H1 (cell line): ENCODE data around the gene GBP7. TPM values are rescaled to one million over a fixed set of nuclear protein-coding genes. Genes with fewer than 3 reads are reported as not detected.
"Not testable (repeated sequence)": the region's sequence is repeated elsewhere in the genome, so short reads cannot be mapped to it uniquely, and the experiment has no call there.

Source experiments
- CTCF ChIA-PET: fragments of 300-600 bp; sonication (Branson Sonifier 250); formaldehyde crosslinking; loops from one replicate; lab custom pipeline; 2021; ENCODE audit not compliant: partially characterized antibody; lab: Charles Lee
- POLR2A ChIA-PET: fragments of 300-600 bp; sonication (Branson Sonifier 250); formaldehyde crosslinking; loops from one replicate; lab custom pipeline; 2021; ENCODE audit warnings: inconsistent platforms; ENCODE audit not compliant: partially characterized antibody; lab: Charles Lee
- DNase-seq, 2 experiments: peaks; one replicate each; pipeline versions ENCODE4 v3.0.0 to v3.0.0-alpha.2; 2010 to 2022; ENCODE audit warnings: low spot score in 2 of 2, low read depth in 1 of 2, mixed read lengths in 1 of 2
- FAIRE-seq: peaks from 2 replicates; lab custom pipeline; 2011; peaks lifted over from hg19 to GRCh38; lab: Jason Lieb, UNC
- H2AFZ ChIP-seq: 2 replicates; pipeline ENCODE4 v1.8.1; 2012; ENCODE audit warnings: low read length, inconsistent platforms
- H2AK5ac ChIP-seq: 2 replicates; pipeline ENCODE4 v1.6.1; 2013; ENCODE audit warnings: low read depth, low read length
- H2BK120ac ChIP-seq: replicated peaks from 2 replicates; pipeline ENCODE3; 2013; ENCODE audit warnings: low read depth, low read length, inconsistent platforms
- H2BK12ac ChIP-seq: 2 replicates; pipeline ENCODE4 v1.6.1; 2013; ENCODE audit warnings: low read depth, low read length
- H2BK15ac ChIP-seq: 2 replicates; pipeline ENCODE4 v1.6.1; 2013; ENCODE audit warnings: low read length
- H2BK20ac ChIP-seq: 2 replicates; pipeline ENCODE4 v1.6.1; 2013; ENCODE audit warnings: low read length
- H2BK5ac ChIP-seq: 2 replicates; pipeline ENCODE4 v1.6.1; 2013; ENCODE audit warnings: low read depth, low read length
- H3K14ac ChIP-seq: 2 replicates; pipeline ENCODE4 v1.6.1; 2013; ENCODE audit warnings: inconsistent platforms; ENCODE audit not compliant: insufficient read length
- H3K18ac ChIP-seq: 2 replicates; pipeline ENCODE4 v1.6.1; 2013; ENCODE audit warnings: low read length; ENCODE audit errors: extremely low read depth
- H3K23ac ChIP-seq: 2 replicates; pipeline ENCODE4 v1.6.1; 2013; ENCODE audit warnings: inconsistent platforms; ENCODE audit not compliant: insufficient read length
- H3K23me2 ChIP-seq: 2 replicates; pipeline ENCODE4 v1.6.1; 2013; ENCODE audit warnings: low read depth, low read length
- H3K27ac ChIP-seq: 2 replicates; pipeline ENCODE4 v1.6.1; 2011; ENCODE audit warnings: low read depth, low read length, inconsistent platforms
- H3K27me3 ChIP-seq, 4 experiments: replicated peaks in 1 of 4; 1 replicate in 1 of 4; 2 replicates in 3 of 4; pipeline versions ENCODE4 v1.6.1 to v1.8.1; 2011 to 2013; ENCODE audit warnings: low read length in 3 of 4, mild to moderate bottlenecking in 3 of 4, inconsistent platforms in 2 of 4, mixed read lengths in 2 of 4, moderate library complexity in 1 of 4; ENCODE audit not compliant: control insufficient read depth in 3 of 4, insufficient read depth in 3 of 4; ENCODE audit errors: extremely low read depth in 1 of 4
- H3K36me3 ChIP-seq, 4 experiments: 2 replicates each; pipeline versions ENCODE4 v1.6.1 to v1.8.1; 2011 to 2013; ENCODE audit warnings: mild to moderate bottlenecking in 4 of 4, low read length in 3 of 4, moderate library complexity in 2 of 4, control low read depth in 1 of 4, inconsistent platforms in 1 of 4; ENCODE audit not compliant: insufficient read depth in 4 of 4, control insufficient read depth in 2 of 4
- H3K4ac ChIP-seq: replicated peaks from 2 replicates; pipeline ENCODE3; 2013; ENCODE audit warnings: low read length, low read depth, mixed read lengths, inconsistent platforms; ENCODE audit not compliant: insufficient read length
- H3K4me1 ChIP-seq, 4 experiments: replicated peaks in 1 of 4; 1 replicate in 1 of 4; 2 replicates in 3 of 4; pipeline versions ENCODE4 v1.6.1 to v1.8.1; 2011 to 2013; ENCODE audit warnings: low read length in 3 of 4, inconsistent platforms in 2 of 4, mixed read lengths in 1 of 4; ENCODE audit not compliant: insufficient read depth in 4 of 4, control insufficient read depth in 3 of 4
- H3K4me2 ChIP-seq, 2 experiments: 2 replicates each; pipeline versions ENCODE4 v1.6.1 to v1.8.1; 2011 to 2013; ENCODE audit warnings: low read depth in 2 of 2, low read length in 2 of 2, control low read depth in 1 of 2, inconsistent platforms in 1 of 2, mild to moderate bottlenecking in 1 of 2; ENCODE audit not compliant: insufficient read depth in 1 of 2
- H3K4me3 ChIP-seq, 4 experiments: fragments of 200-600, 300-600 bp in 1 of 4; sonication (generic), shearing (Covaris generic), sonication (Bioruptor Twin) in 1 of 4; 2 replicates each; pipeline versions ENCODE4 v1.5.1 to v1.8.1; 2011 to 2016; ENCODE audit warnings: low read length in 4 of 4, low read depth in 3 of 4, control low read depth in 2 of 4, inconsistent platforms in 2 of 4, mild to moderate bottlenecking in 2 of 4, mixed read lengths in 1 of 4, moderate library complexity in 1 of 4; ENCODE audit not compliant: insufficient read depth in 2 of 4; ENCODE audit errors: extremely low read depth in 1 of 4
- H3K56ac ChIP-seq: replicated peaks from 2 replicates; pipeline ENCODE3; 2013; ENCODE audit warnings: low read depth, mild to moderate bottlenecking, mixed read lengths, low read length, inconsistent platforms; ENCODE audit not compliant: insufficient read length
- H3K79me1 ChIP-seq: 2 replicates; pipeline ENCODE4 v1.6.1; 2013; ENCODE audit warnings: low read depth, low read length, control low read depth
- H3K79me2 ChIP-seq, 2 experiments: 2 replicates each; pipeline versions ENCODE4 v1.6.1 to v1.8.1; 2012 to 2013; ENCODE audit warnings: low read length in 2 of 2, mild to moderate bottlenecking in 2 of 2, inconsistent platforms in 1 of 2; ENCODE audit not compliant: insufficient read depth in 2 of 2, control insufficient read depth in 1 of 2
- H3K9ac ChIP-seq, 4 experiments: replicated peaks in 1 of 4; 1 replicate in 1 of 4; 2 replicates in 3 of 4; pipeline versions ENCODE4 v1.6.1 to v1.8.1; 2011 to 2013; ENCODE audit warnings: low read depth in 3 of 4, low read length in 3 of 4, control low read depth in 2 of 4, mild to moderate bottlenecking in 2 of 4, moderate library complexity in 2 of 4, inconsistent platforms in 1 of 4; ENCODE audit errors: extremely low read depth in 1 of 4
- H3K9me3 ChIP-seq, 2 experiments: 2 replicates each; pipeline versions ENCODE4 v1.6.1 to v1.8.1; 2012 to 2013; ENCODE audit warnings: mild to moderate bottlenecking in 2 of 2, moderate library complexity in 2 of 2, control low read depth in 1 of 2, inconsistent platforms in 1 of 2, low read depth in 1 of 2, low read length in 1 of 2, mixed read lengths in 1 of 2; ENCODE audit not compliant: insufficient read depth in 2 of 2
- H4K20me1 ChIP-seq, 2 experiments: replicated peaks in 1 of 2; 2 replicates each; pipeline versions ENCODE3 to v1.8.1; 2011 to 2013; ENCODE audit warnings: inconsistent platforms in 2 of 2, low read length in 2 of 2, mild to moderate bottlenecking in 1 of 2; ENCODE audit not compliant: insufficient read depth in 2 of 2, control insufficient read depth in 1 of 2
- H4K5ac ChIP-seq: 2 replicates; pipeline ENCODE4 v1.6.1; 2013; ENCODE audit warnings: low read length, low read depth, mixed read lengths, inconsistent platforms; ENCODE audit not compliant: insufficient read length
- H4K8ac ChIP-seq: 2 replicates; pipeline ENCODE4 v1.8.0; 2013; ENCODE audit warnings: mild to moderate bottlenecking, moderate library complexity, low read length, inconsistent platforms; ENCODE audit not compliant: insufficient read depth; ENCODE audit errors: extremely low read depth
- H4K91ac ChIP-seq: replicated peaks from 2 replicates; pipeline ENCODE3; 2013; ENCODE audit warnings: low read length, mixed read lengths, inconsistent platforms; ENCODE audit not compliant: insufficient read length
- WGBS, 2 experiments: shearing (Covaris generic) in 1 of 2; methylation state at CpG; one replicate each; pipeline versions ENCODE4 v1.1.6 to v1.1.7; 2013 to 2015; ENCODE audit warnings: low lambda C conversion rate in 2 of 2, mixed read lengths in 2 of 2, inconsistent platforms in 1 of 2, low coverage in 1 of 2, missing lambda C conversion rate in 1 of 2; ENCODE audit not compliant: insufficient replicate concordance in 2 of 2, insufficient coverage in 1 of 2, insufficient read length in 1 of 2; ENCODE audit errors: extremely low coverage in 1 of 2, missing lambda C conversion rate in 1 of 2; 5-methylcytosine and 5-hydroxymethylcytosine counted together
- polyA plus RNA-seq, 7 experiments: library from polyadenylated mRNA; depleted of rRNA in 3 of 7; stranded (reverse) in 5 of 7; unstranded in 2 of 7; fragments of >200 nt in 5 of 7; fragments of 200-250 nt in 2 of 7; gene quantifications; 1 replicate in 5 of 7; 2 replicates in 1 of 7; 4 replicates in 1 of 7; pipeline versions ENCODE4 v1.2.1 to v1.2.3, GENCODE V29; 2011 to 2013; ENCODE audit warnings: missing spikeins in 2 of 7, mixed read lengths in 2 of 7
- total RNA-seq: library from RNA; stranded (reverse); fragmentation: NEBNext Ultra II Directional; extraction: Animal tissue kit (Norgen Biotek cat#: 25700); gene quantifications from 2 replicates; pipeline ENCODE4 v1.2.1, GENCODE V29; 2021

The GBP7 gene
- total and polyA plus RNA-seq, 2 of the 8 experiments (the other 6 are each of a cell fraction or from before 2014, with no cell fraction given), result not detected

GRCh38 chr1:89128003-89128458 is 47.8 kb downstream of the GBP7 start:
- H3K36me3 ChIP-seq, H3K23me2 ChIP-seq, POLR2A ChIA-PET, H2AK5ac ChIP-seq, H3K9me3 ChIP-seq, H3K4me3 ChIP-seq, H4K5ac ChIP-seq, H2BK12ac ChIP-seq, H3K4ac ChIP-seq, H4K8ac ChIP-seq, H3K56ac ChIP-seq, H3K9ac ChIP-seq, H4K20me1 ChIP-seq, FAIRE-seq, H3K79me1 ChIP-seq, H2BK120ac ChIP-seq, H2AFZ ChIP-seq, H3K27ac ChIP-seq, DNase-seq, H3K79me2 ChIP-seq, H2BK15ac ChIP-seq, H3K18ac ChIP-seq, H2BK20ac ChIP-seq, H3K4me2 ChIP-seq, H4K91ac ChIP-seq, H3K23ac ChIP-seq, H3K27me3 ChIP-seq, H3K4me1 ChIP-seq, H3K14ac ChIP-seq, H2BK5ac ChIP-seq: not testable (repeated sequence)
- 95% methylated on average over 11 of the region's 31 CpGs; no CpG with 5 or more reads in 1 of the 2 experiments for WGBS, 2 experiments
- CTCF ChIA-PET, result interaction anchor here (1.1 kb wide), 1 partner anchor 230 kb away, joined by 3 read pairs; no protein-coding TSS in a partner anchor
